Measurements from ENCODE around the gene FGF1. TPM values are rescaled to one million over a fixed set of nuclear protein-coding genes. Genes with fewer than 3 reads are reported as not detected.
A peak's percentile ranks its signal among the peaks of the same experiment; 100 is the strongest.

FGF1 gene
- total RNA-seq, 4 donors from 2014 or later: 0.38 to 5.4 (median 0.65) TPM

DNA sequence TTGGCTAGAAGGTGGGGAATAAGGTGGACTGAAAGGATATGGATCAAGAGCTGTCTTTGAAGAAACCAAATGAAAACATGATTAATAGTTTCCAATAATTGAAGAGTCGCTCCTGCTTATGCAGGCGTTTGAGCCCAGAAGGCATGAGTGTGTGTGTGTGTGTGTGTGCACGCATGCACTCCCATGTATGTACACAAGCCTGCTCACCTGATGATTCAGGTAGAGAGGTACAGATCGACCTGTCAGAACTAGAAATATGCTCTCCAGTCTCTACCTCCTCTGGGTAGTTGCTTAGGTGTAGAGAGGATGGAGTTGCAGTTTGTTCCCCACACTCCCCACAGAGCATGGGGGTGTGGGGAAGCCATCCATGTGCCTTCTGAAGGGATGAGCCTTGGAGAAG is 1.1 kb upstream of the FGF1 start:
- no peak for TF ChIP-seq POLR2A (IDR thresholded peaks at IDR 0.05)
- TF ChIP-seq, protein P1, sequence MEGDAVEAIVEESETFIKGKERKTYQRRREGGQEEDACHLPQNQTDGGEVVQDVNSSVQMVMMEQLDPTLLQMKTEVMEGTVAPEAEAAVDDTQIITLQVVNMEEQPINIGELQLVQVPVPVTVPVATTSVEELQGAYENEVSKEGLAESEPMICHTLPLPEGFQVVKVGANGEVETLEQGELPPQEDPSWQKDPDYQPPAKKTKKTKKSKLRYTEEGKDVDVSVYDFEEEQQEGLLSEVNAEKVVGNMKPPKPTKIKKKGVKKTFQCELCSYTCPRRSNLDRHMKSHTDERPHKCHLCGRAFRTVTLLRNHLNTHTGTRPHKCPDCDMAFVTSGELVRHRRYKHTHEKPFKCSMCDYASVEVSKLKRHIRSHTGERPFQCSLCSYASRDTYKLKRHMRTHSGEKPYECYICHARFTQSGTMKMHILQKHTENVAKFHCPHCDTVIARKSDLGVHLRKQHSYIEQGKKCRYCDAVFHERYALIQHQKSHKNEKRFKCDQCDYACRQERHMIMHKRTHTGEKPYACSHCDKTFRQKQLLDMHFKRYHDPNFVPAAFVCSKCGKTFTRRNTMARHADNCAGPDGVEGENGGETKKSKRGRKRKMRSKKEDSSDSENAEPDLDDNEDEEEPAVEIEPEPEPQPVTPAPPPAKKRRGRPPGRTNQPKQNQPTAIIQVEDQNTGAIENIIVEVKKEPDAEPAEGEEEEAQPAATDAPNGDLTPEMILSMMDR (IDR thresholded peaks at IDR 0.05): no peak
- intact Hi-C loops (cut with DNase I; ENCODE audit: low total_unique reads): no loop called here
- DNase-seq (ENCODE audit: low spot score in 2 of 2): peak in 1 of 2 donors; percentile 50
- H3K4me3 ChIP-seq (ENCODE audit: low read depth, poor library complexity, severe bottlenecking): no peak overlapping the region
- whole genome bisulfite sequencing, 2 donors: 57 to 65% methylated on average over 4 of the region's 4 CpGs

DNA sequence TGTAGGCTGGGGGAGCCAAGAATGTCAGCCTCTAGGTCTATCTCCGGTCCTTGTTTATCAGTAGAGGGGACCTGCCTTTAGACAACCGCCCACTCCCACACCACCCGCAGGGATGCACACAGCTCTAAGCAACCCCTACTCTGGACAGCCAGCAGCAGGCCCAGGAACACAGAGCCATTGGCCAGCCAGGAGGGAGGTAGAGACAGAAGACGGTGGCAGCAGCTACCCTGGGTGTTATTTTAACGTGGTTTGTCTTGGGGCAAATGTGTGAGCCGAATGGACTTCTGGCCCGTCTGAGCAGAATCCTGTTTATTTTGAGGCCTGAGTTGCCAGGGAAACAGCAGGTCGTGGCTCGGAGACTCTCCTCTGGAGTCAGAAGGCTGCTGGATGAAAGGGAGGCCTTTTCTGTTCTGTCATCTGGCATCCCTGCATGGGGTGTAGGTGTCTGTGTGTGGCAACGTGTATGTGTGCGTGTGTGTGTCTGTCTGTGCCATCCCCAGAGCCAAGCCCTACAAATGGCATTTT is 382 bp upstream of the FGF1 start:
- WGBS, 2 donors: 48 to 51% methylated on average over 11 of the region's 11 CpGs
- intact Hi-C loops (cut with DNase I; ENCODE audit: low total_unique reads): no loop called here
- peak in 1 of 2 donors; percentile 82 for DNase-seq (ENCODE audit: low spot score in 2 of 2)
- TF ChIP-seq, protein P1 (IDR thresholded peaks at IDR 0.05): no peak
- TF ChIP-seq POLR2A (IDR thresholded peaks at IDR 0.05): no peak
- no peak overlapping the region for H3K4me3 ChIP-seq (ENCODE audit: low read depth, poor library complexity, severe bottlenecking)

DNA sequence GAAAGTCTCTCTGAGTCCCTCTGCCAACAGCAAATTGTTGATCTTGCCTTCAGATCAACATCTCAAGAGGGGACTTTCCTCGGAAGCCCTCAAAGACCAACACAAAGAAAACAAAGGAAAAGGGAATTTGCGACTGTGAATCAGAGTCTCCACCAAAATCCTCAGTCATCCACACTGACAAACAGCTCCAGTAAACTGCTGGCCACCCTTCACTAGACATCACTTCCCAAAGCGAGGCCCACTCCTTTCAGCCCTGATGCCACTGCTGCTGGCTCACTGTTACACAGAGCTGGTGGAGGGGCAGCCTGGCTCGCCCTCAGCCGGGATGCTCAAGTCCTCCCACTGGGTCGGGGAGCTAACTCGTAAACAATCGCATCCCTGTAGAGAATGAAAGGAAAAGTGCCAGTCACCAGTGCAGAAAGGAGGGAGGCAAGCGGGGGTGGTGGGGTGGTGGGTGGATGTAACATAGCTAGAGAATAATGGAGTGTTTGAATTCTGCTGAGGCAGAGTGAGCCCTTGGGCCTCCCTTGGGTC is 1.3 kb downstream of the FGF1 start:
- H3K4me3 ChIP-seq (ENCODE audit: low read depth, poor library complexity, severe bottlenecking): no peak overlapping the region
- intact Hi-C loops (cut with DNase I; ENCODE audit: low total_unique reads): no loop called here
- peak in 1 of 2 donors; percentile 21 for DNase-seq (ENCODE audit: low spot score in 2 of 2)
- TF ChIP-seq, protein P1 (IDR thresholded peaks at IDR 0.05): no peak
- TF ChIP-seq POLR2A (IDR thresholded peaks at IDR 0.05): no peak
- WGBS, 2 donors: 49 to 57% methylated on average over 9 of the region's 9 CpGs

DNA sequence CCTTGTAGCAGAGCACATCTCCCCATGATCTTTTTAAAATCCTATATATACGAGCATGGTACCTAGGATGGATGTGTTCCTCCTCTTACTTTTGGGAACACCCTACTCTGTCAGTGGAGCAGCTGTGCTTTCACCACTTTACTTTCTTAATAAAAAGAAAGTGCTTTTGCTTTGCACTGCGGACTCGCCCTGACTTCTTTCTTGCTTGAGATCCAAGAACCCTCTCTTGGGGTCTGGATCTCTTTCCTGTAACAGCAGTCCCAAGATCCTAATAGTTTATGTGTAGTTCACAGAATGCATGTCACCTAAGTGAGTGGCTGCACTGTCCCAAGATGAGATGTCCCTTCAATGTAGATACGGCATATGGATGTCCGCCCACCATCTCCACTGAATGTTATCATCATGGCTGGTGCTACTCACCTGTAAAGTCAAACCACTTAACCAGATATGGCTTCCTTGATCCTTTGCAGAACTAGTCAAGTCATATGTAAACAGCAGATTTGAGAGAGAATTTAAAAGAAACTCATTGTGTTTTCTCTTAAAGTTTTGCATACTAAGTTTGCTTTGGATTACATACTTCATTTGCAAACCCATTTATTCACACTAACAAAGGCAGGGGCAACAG is 1.9 kb downstream of the FGF1 start:
- TF ChIP-seq, protein P1 (IDR thresholded peaks at IDR 0.05): no peak
- TF ChIP-seq POLR2A (IDR thresholded peaks at IDR 0.05): no peak
- intact Hi-C loops (cut with DNase I; ENCODE audit: low total_unique reads): no loop called here
- WGBS, 2 donors: 90 to 91% methylated on average over 5 of the region's 5 CpGs
- H3K4me3 ChIP-seq (ENCODE audit: low read depth, poor library complexity, severe bottlenecking): no peak overlapping the region
- peak in 1 of 2 donors; percentile 9 for DNase-seq (ENCODE audit: low spot score in 2 of 2)

DNA sequence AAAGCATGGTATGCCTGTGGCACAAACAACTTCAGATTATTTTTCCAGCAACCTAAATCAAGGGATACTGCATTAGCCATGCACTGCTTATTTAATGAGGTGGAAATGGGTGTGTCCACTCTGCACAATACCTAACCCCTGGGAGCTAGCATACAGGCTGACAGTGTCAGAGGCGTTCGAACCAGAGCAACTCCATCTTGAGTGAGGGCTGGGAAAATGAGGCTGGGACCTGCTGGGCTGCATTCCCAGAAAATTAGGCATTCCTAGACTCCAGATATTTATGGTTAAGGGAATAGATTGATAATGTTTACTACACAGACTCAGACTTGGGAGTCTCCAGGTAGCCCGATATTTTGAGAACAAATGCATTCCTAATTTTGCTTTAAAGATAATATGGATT is 2.8 kb downstream of the FGF1 start:
- H3K4me3 ChIP-seq (ENCODE audit: low read depth, poor library complexity, severe bottlenecking): no peak overlapping the region
- WGBS, 2 donors: 68 to 75% methylated on average over 3 of the region's 3 CpGs
- no peak for TF ChIP-seq POLR2A (IDR thresholded peaks at IDR 0.05)
- TF ChIP-seq, protein P1 (IDR thresholded peaks at IDR 0.05): no peak
- peak in 1 of 2 donors; percentile 3 for DNase-seq (ENCODE audit: low spot score in 2 of 2)
- intact Hi-C loops (cut with DNase I; ENCODE audit: low total_unique reads): no loop called here
